Ectodermal cell (in vitro differentiated cells): ENCODE data around the gene WDFY4.

ENCODE experiments used
- H3K27ac ChIP-seq: 2 replicates; pipeline ENCODE4 v1.7.0; 2013; ENCODE audit warnings: mild to moderate bottlenecking, low read depth, low read length; ENCODE audit not compliant: insufficient read depth, poor library complexity, severe bottlenecking
- H3K27me3 ChIP-seq: 2 replicates; pipeline ENCODE4 v1.7.0; 2013; ENCODE audit warnings: mild to moderate bottlenecking, low read length; ENCODE audit not compliant: insufficient read depth, control insufficient read depth, poor library complexity, severe bottlenecking
- H3K36me3 ChIP-seq: one replicate; pipeline ENCODE4 v1.7.0; 2013; ENCODE audit warnings: low read length; ENCODE audit not compliant: control insufficient read depth, insufficient read depth
- H3K4me1 ChIP-seq: one replicate; pipeline ENCODE4 v1.7.0; 2013; ENCODE audit warnings: low read length; ENCODE audit not compliant: control insufficient read depth, insufficient read depth
- H3K4me3 ChIP-seq: 2 replicates; pipeline ENCODE4 v1.7.0; 2013; ENCODE audit warnings: low read depth, low read length, control low read depth; ENCODE audit not compliant: insufficient read depth
- H3K9me3 ChIP-seq: 2 replicates; pipeline ENCODE4 v1.7.0; 2013; ENCODE audit warnings: mild to moderate bottlenecking, low read length, moderate library complexity; ENCODE audit not compliant: control insufficient read depth
- WGBS, 2 experiments: methylation state at CpG; one replicate each; pipeline ENCODE4 v1.1.7; 2013; ENCODE audit warnings: missing lambda C conversion rate in 2 of 2; 5-methylcytosine and 5-hydroxymethylcytosine counted together

The WDFY4 gene

DNA sequence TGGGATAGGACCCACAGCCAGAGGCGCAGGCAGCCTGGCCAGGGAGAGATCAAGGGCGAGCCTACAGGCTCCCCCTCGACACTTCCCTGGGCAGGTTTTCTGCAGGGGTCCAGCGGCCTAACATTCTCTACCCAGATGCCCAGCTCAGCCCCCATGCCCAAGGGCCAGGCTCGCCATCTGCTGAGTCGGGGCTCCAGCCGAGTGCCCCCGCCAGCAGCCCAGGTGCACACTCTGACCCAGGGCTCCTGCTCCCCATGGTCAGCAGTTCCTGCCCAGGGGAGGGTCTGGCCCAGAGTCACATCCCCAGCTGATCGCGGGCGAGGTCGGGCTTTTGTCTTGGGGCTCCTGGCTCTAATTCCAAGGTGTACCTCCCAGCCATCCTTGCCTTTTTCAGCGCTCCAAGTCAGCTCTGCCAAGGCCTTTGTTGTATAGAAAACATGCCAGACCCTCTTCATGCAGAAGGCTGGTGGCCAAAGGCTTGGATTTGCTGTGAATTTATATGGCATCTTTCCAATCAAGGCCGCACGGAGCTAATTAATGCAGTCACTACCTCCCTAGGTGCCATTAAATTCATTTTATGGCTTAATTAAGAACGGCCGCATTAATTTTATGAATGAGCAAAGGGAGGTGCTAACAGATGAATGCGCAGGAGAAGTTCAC is 134.3 kb downstream of the WDFY4 start:
- no peaks in the 10 kb centered on the region for H3K9me3 ChIP-seq
- 93 to 94% methylated on average over 18 of the region's 18 CpGs for WGBS, 2 experiments

DNA sequence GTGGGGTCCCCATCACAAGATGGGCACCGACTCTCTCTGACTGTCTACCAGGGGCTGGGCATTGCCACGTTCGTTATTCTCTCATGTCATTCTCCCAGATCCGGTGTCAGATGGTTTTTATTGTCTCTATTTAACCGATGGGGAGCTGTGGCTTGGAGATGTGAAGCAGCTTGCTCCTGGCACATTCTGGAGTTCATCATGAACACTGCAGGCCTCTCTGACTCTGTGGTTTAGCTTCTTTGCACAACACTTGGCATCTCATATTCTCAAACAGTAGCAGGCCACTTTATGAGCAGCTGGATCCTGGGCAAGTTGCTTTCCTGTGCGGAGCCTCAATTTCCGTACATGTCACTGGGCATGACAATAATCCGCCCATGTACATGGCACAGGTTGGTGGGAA is 135.1 kb downstream of the WDFY4 start:
- no peaks in the 10 kb centered on the region for H3K27me3 ChIP-seq
- no peaks in the 10 kb centered on the region for H3K9me3 ChIP-seq
- no peaks in the 10 kb centered on the region for H3K36me3 ChIP-seq
- H3K4me3 ChIP-seq, result no peak overlapping the region
- H3K27ac ChIP-seq, result no peak overlapping the region
- no peaks in the 10 kb centered on the region for H3K4me1 ChIP-seq
- WGBS, 2 experiments, result 94 to 96% methylated on average over 8 of the region's 8 CpGs

More for the DNA sequence above, 134.3 kb downstream of the WDFY4 start:
- Histone ChIP-seq H3K36me3 (no peaks in the 10 kb centered on the region), H3K4me1 (no peaks in the 10 kb centered on the region), H3K27me3 (no peaks in the 10 kb centered on the region), H3K27ac (no peak overlapping the region), H3K4me3 (no peak overlapping the region)

DNA sequence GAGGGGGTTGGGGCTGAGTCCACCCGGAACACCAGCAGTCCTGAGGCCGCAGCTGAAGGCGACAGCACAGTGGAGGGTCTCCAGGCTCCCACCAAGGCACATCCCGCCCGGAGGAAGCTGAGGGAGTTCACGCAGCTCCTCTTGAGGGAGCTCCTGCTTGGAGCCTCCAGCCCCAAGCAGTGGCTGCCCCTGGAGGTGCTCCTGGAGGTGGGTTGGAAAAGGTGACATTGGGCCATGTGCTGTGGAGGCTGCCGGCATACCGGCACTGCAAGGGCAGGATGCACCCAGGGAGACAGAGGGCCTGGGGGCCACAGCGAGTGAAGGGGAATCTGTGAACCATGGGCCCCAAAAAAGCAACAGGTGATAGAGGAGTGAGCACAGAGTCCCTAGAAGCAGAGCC is 135.6 kb downstream of the WDFY4 start:
- no peaks in the 10 kb centered on the region for H3K9me3 ChIP-seq
- no peaks in the 10 kb centered on the region for H3K27me3 ChIP-seq
- no peaks in the 10 kb centered on the region for H3K4me1 ChIP-seq
- no peak overlapping the region for H3K4me3 ChIP-seq
- H3K27ac ChIP-seq, result no peak overlapping the region
- WGBS, 2 experiments, result 94% methylated on average over 9 of the region's 9 CpGs
- H3K36me3 ChIP-seq, result no peaks in the 10 kb centered on the region

DNA sequence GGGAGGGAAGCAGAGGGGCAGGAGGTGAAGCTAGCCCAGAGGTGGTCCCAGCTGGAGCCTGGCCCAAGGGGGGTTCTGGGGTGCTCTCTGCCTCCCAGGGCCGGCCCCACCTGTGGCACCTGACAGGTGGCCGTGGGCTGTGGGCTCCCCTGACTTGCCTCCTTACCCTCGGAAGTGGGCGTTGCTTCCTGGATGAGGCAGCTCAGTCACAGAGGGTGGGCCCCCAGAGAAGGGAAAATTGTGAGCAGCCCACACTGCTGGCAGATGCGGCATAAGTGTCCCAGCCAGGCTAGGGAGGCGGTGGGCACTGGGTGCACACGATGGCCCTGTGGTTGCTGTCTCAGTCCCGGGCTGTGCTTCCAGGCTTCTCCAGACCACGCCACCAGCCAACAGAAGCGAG is 136.0 kb downstream of the WDFY4 start:
- 95 to 96% methylated on average over 10 of the region's 10 CpGs for WGBS, 2 experiments

DNA sequence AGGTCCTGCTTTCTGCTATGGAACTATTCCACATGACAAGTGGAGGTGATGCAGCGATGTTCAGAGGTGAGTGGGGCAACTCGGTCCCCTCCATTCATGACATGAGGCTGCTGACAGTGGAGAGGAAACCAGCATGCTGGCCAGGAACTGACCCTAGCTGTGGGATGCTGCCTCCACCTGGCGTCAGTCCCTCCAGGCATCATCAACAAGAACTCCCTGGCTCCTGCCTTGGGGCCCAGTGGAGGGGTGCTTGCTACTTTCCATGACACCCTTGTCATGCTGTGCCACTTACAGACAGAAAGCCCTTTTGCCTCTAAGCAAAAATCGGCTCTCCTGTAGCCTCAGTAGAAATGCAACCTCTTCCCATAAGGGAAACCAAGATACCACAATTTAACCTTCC is 136.4 kb downstream of the WDFY4 start:
- Histone ChIP-seq H3K27me3 (no peaks in the 10 kb centered on the region), H3K36me3 (no peaks in the 10 kb centered on the region), H3K4me1 (no peaks in the 10 kb centered on the region), H3K9me3 (no peaks in the 10 kb centered on the region), H3K27ac (no peak overlapping the region), H3K4me3 (no peak overlapping the region)
- WGBS, 2 experiments, result 89 to 90% methylated on average over 4 of the region's 4 CpGs

More for the DNA sequence above, 136.0 kb downstream of the WDFY4 start:
- H3K27ac ChIP-seq, result no peak overlapping the region
- H3K9me3 ChIP-seq, result no peaks in the 10 kb centered on the region
- H3K4me1 ChIP-seq, result no peaks in the 10 kb centered on the region
- no peaks in the 10 kb centered on the region for H3K27me3 ChIP-seq
- H3K36me3 ChIP-seq, result no peaks in the 10 kb centered on the region
- no peak overlapping the region for H3K4me3 ChIP-seq

DNA sequence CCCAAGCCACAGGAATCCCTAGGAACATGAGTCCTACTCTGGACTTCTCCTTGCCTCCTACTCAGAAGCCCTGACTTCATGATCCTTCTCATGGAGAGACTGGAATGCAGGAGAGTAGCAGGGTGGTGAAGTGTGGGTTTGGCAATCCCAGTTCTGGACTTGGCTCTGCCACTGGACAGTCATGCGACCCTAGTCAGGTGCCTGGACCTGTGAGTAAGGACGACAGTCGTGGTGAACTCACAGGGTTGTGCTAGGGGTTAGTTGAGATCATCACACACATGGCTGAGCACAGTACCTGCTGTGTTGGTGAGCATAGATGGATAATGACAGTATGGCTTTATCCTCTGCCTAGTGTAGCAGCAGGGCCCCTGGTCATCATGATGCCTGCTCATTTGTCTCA is 137.0 kb downstream of the WDFY4 start:
- Histone ChIP-seq H3K4me3 (no peak overlapping the region), H3K36me3 (no peaks in the 10 kb centered on the region), H3K4me1 (no peaks in the 10 kb centered on the region), H3K27me3 (no peaks in the 10 kb centered on the region), H3K27ac (no peak overlapping the region), H3K9me3 (no peaks in the 10 kb centered on the region)
- WGBS, 2 experiments, result 92 to 97% methylated on average over 3 of the region's 3 CpGs

DNA sequence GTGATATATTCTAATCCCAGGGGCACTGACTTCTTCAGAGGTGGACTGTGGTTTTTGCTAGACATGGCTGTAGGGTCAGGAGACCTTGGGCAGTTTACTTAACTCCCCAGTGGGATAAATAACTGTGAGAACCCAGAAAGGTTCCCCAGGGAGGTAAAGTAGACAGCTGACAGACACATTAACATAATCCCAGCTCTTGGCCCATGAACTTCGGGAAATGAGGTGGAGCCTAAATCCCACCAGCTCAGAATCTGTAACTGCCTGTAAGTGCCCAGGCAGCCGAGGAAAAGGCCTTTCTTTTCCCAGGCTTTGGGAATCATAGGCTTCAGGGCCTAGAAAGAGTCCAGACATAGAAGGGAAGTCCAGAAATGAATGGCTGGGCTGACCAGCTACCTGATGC is 149.0 kb downstream of the WDFY4 start:
- peaks cover 1% of the 10 kb centered on the region for H3K4me1 ChIP-seq
- H3K4me3 ChIP-seq, result no peak overlapping the region
- no peaks in the 10 kb centered on the region for H3K36me3 ChIP-seq
- H3K27me3 ChIP-seq, result no peaks in the 10 kb centered on the region
- H3K27ac ChIP-seq, result no peak overlapping the region
- no peaks in the 10 kb centered on the region for H3K9me3 ChIP-seq
- 82 to 91% methylated on average over 2 of the region's 2 CpGs for WGBS, 2 experiments

DNA sequence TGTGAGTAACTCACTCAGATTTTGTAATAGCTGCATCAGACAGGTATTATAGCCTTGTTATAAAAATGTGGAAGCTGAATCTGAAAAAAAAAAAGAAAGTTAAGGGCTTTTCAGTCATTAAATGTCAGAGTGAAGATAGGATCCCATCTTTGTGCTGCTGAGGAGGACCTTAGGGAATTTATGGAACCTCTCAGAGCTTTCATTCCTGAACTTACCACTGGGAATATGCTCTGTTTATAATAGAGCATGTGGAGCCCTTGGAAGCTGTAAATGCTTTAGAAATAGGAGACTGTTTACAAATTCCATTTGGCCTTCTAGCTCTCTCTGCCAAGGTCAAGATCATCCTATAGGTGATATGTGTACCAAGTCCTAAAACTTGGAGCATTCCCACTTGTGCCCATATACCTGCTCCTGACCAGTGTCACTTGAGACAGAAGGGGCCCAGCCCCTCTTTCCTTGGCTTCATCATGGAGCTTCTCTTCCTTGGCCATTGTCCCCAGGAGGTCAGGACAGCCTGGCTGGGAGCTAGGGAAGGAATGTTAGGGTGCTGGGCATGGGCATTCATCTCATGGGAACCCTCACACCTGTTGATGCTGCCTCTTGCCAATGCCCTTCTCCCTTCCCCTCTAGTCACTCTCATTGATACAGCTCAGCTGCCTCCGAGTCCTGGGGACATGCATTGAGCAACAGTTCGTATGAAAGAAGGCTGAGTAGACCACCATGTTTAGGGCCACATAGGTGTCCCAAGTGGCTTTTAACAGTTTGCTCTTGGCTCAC is 149.7 kb downstream of the WDFY4 start:
- whole genome bisulfite sequencing, 2 experiments, result 90 to 91% methylated on average over 2 of the region's 2 CpGs
- H3K4me3 ChIP-seq, result no peak overlapping the region
- H3K36me3 ChIP-seq, result no peaks in the 10 kb centered on the region

DNA sequence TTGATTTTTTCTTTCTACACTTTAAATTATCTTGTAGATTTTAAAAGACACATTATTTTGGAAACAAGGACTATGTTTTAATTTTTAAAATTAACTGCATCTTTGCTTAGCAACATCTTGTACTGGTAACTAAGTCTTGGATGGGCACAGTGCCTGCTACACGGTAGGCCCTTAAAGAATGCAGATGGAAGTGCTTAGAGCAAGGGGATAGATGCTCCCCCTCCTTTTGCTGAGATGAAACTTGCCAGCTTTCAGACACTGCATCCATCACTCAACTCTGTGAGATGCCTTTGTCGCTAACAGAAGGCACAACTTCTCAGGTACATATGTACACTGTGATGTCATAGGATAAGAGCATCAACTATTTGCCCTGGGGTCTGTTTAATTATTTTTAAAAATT is 151.1 kb downstream of the WDFY4 start:
- H3K27ac ChIP-seq, result no peak overlapping the region
- H3K27me3 ChIP-seq, result no peaks in the 10 kb centered on the region
- H3K4me3 ChIP-seq, result no peak overlapping the region
- H3K9me3 ChIP-seq, result no peaks in the 10 kb centered on the region
- no peaks in the 10 kb centered on the region for H3K36me3 ChIP-seq
- peaks cover 11% of the 10 kb centered on the region for H3K4me1 ChIP-seq
- WGBS, 2 experiments, result 81 to 92% methylated on average over 2 of the region's 2 CpGs

More for the DNA sequence above, 149.7 kb downstream of the WDFY4 start:
- Histone ChIP-seq H3K4me1 (peaks cover 8% of the 10 kb centered on the region), H3K27ac (no peak overlapping the region), H3K9me3 (no peaks in the 10 kb centered on the region), H3K27me3 (no peaks in the 10 kb centered on the region)

DNA sequence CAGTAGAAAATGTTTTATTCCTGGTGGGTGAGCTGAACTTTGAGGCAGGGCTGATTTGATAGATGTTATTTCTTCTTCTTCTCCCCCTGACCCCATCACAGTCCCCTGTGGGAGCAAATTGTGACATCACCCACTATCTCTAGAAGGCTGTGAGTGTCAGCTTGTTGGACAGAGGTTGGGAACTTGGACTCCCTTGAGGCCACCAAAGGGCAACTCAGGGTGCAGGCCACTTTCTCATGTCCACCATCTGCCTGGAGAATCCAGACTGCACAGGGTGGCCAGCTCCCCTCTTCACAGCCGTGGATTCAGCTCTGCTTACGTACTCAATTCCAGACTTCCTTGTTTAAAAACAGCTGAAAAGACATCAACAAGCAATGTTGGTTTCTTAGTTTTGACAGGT is 151.9 kb downstream of the WDFY4 start:
- H3K27ac ChIP-seq, result no peak overlapping the region
- no peaks in the 10 kb centered on the region for H3K36me3 ChIP-seq
- peaks cover 11% of the 10 kb centered on the region for H3K4me1 ChIP-seq
- H3K27me3 ChIP-seq, result no peaks in the 10 kb centered on the region
- no peak overlapping the region for H3K4me3 ChIP-seq
- no peaks in the 10 kb centered on the region for H3K9me3 ChIP-seq
- 95 to 100% methylated on average over 2 of the region's 2 CpGs for WGBS, 2 experiments
